COR-L47 (cell line): ENCODE measurements around the gene GATA5.

Experiments
- DNase-seq: peaks from one replicate; lab custom pipeline; 2025; lab: John Stamatoyannopoulos, UW

GATA5 gene

DNA sequence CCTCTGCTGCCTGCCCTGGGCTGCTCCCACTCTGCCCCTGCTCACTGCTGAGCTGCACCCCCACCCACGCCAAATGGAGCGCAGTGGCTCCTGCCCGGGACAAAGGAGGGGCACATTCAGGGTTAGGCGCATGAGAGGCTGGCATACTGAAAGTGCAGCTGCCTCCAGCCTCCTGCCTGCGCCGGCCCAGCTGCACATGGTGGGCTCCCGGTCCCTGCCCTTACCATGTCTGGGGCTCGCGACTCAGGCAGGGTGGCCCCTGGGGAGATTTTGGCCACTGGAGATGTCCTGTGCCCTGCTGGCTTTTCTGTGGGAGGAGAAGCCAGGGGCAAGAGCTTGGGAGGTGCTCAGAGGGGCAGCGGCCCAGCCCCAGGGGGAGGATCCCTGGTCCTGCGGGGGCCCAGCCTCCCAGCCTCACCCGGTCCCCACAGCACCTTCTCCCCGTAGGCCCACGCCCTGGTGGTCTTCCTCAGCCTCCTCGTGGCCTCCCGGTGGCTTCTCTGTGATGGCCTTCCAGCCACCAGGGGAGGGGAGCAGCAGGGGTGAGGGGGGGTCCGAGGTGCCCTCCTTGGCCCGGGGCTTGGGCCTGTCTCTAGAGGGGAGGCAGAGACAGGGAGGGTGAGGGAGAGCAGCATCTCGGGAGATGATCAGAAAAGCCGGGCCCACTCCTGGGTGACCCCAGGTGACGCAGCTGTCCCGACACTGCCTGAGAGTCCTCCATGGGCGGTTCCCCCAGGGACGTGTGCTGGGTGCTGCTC lies 60.3 kb downstream of the GATA5 start:
- DNase-seq, result no peak

DNA sequence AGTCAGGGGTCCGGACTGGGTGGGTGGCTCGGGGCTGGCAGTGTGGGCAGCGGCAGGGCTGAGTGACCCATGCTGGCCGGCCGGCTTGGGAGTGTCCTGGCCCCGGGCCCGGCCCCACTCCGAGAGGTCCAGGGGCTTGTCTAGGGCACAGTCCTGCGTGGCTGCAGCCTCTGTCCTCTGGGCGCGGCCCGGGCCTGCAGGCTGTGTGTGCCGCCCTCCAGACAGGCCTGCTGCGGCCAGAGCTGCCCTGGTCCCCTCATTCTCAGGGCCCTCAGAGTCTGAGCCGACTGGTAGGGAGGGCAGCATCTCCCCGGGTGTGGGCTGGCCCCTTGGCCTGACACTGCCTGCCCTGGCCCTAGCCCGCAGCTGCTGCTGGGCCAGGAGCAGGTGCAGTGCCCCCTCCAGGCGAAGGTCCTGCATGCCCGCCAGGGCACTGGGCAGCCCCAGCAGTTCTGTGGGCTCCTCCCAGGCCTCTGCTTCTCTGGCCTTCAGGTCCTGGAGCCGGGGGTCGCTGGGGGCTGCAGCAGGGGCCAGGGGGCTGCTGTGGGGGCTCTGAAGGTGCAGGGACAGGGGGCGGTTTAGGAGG lies 61.8 kb downstream of the GATA5 start:
- DNase-seq, result no peak
